ENCODE results near the gene PRR7.

DNA sequence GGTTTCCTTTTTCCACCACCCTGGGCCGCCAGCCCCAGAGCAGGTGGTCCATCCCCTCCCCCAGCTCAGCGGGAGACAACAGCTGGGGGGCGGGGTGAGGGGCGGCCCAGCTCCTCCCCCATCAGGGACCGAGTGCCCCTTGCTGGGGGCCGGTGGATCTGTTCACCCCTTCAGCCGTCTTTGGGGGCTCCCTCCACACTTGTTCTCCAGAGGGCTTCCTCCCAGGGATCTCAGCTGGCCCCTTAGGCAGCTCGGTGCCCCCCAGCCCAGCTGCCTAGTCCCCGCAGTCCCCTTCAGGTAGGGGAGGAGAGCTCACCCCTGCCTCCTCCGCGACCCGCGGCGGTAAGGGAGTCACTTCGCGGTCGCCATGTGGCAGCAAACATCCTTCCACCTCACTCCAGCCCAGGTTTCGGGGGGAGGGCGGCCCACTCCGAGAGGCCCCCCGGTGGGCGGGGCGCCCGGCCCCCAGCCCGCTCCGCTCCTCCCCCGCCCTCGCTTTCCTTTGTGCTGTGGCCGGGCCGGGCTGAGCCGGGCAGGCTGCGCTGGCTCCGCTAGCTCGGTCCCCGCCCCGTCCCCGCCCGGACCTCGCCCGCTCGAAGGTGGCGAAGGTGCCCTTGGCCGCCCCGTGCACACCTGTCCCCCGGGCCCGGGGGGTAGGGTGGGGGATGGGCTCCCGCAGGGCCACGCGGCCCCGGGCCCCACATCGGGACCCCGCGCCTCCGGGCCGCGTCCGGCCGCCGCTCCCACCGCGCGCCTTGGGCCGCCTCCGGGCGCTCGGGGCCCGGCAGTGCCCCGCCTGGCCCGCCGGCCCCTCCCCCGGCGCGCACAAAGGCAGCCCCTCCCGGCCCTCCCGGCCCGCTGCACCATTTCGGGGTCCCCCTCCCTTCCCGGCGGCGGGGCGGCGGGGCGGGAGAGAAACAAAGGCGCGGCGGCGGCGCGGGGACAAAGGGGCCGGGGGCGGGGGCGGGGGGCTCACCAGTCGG lies 26.1 kb downstream of the PRR7 start:
- TF ChIP-seq, protein P1, sequence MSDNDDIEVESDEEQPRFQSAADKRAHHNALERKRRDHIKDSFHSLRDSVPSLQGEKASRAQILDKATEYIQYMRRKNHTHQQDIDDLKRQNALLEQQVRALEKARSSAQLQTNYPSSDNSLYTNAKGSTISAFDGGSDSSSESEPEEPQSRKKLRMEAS (IDR thresholded peaks at IDR 0.05): peak; percentile 40; the same call in 1 of the 2 replicates
- TF ChIP-seq EP300 (IDR thresholded peaks at IDR 0.05; ENCODE audit: borderline replicate concordance): no peak
- no peak for TF ChIP-seq FOXM1 (IDR thresholded peaks at IDR 0.05; ENCODE audit: borderline replicate concordance, low read depth)
- TF ChIP-seq CEBPB (IDR thresholded peaks at IDR 0.05): no peak
- TF ChIP-seq RAD21 (IDR thresholded peaks at IDR 0.05; ENCODE audit: low read depth): no peak
- TF ChIP-seq EGR1 (IDR thresholded peaks at IDR 0.05): no peak
- TF ChIP-seq TAF1 (IDR thresholded peaks at IDR 0.05; ENCODE audit: low read depth): peak; percentile 36; the same call in 1 of the 2 replicates
- TF ChIP-seq, protein P2, sequence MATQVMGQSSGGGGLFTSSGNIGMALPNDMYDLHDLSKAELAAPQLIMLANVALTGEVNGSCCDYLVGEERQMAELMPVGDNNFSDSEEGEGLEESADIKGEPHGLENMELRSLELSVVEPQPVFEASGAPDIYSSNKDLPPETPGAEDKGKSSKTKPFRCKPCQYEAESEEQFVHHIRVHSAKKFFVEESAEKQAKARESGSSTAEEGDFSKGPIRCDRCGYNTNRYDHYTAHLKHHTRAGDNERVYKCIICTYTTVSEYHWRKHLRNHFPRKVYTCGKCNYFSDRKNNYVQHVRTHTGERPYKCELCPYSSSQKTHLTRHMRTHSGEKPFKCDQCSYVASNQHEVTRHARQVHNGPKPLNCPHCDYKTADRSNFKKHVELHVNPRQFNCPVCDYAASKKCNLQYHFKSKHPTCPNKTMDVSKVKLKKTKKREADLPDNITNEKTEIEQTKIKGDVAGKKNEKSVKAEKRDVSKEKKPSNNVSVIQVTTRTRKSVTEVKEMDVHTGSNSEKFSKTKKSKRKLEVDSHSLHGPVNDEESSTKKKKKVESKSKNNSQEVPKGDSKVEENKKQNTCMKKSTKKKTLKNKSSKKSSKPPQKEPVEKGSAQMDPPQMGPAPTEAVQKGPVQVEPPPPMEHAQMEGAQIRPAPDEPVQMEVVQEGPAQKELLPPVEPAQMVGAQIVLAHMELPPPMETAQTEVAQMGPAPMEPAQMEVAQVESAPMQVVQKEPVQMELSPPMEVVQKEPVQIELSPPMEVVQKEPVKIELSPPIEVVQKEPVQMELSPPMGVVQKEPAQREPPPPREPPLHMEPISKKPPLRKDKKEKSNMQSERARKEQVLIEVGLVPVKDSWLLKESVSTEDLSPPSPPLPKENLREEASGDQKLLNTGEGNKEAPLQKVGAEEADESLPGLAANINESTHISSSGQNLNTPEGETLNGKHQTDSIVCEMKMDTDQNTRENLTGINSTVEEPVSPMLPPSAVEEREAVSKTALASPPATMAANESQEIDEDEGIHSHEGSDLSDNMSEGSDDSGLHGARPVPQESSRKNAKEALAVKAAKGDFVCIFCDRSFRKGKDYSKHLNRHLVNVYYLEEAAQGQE (IDR thresholded peaks at IDR 0.05; ENCODE audit: low read depth): no peak
- no peak for TF ChIP-seq TEAD4 (IDR thresholded peaks at IDR 0.05)
- no peak for TF ChIP-seq YY1 (IDR thresholded peaks at IDR 0.05; ENCODE audit: low read depth)
- no peak for TF ChIP-seq TCF12 (IDR thresholded peaks at IDR 0.05; ENCODE audit: low read depth)
- TF ChIP-seq CREB1 (IDR thresholded peaks at IDR 0.05; ENCODE audit: low read depth): no peak
- TF ChIP-seq NFIC (IDR thresholded peaks at IDR 0.05): no peak
- peak; percentile 55 for TF ChIP-seq ZBTB7A (IDR thresholded peaks at IDR 0.05; ENCODE audit: low read depth)

All from Ishikawa (cell line).